HepG2 (cell line): Measurements from ENCODE around the gene POLE3. TPM values are rescaled to one million over a fixed set of nuclear protein-coding genes. Genes with fewer than 3 reads are reported as not detected.
A peak's percentile ranks its signal among the peaks of the same experiment; 100 is the strongest.

ENCODE experiments used
- BRD4 ChIP-seq: sonication (generic); formaldehyde crosslinking; IDR thresholded peaks from 2 replicates; pipeline ENCODE4 v1.4.0; 2020; ENCODE audit warnings: missing genetic modification reagents
- CCAR2 ChIP-seq: fragments of 200-400 bp; formaldehyde crosslinking; optimal IDR thresholded peaks from 2 replicates; pipeline ENCODE3; 2018; ENCODE audit warnings: low read depth, mild to moderate bottlenecking, low read length, moderate library complexity
- DPF2 ChIP-seq: sonication (generic); formaldehyde crosslinking; IDR thresholded peaks from 2 replicates; pipeline ENCODE4 v1.4.0; 2020; ENCODE audit warnings: mild to moderate bottlenecking, low read depth, missing genetic modification reagents, borderline replicate concordance
- E2F1 ChIP-seq: sonication (generic); formaldehyde crosslinking; IDR thresholded peaks from 2 replicates; pipeline ENCODE4 v1.5.0; 2020; ENCODE audit warnings: missing genetic modification reagents
- HNF4A ChIP-seq: sonication (generic); formaldehyde crosslinking; IDR thresholded peaks from 2 replicates; pipeline ENCODE4 v1.4.0; 2020; ENCODE audit warnings: missing genetic modification reagents
- HNRNPUL1 ChIP-seq: fragments of 200-400 bp; formaldehyde crosslinking; IDR thresholded peaks from 2 replicates; pipeline ENCODE4 v1.6.1; 2017; ENCODE audit warnings: low read depth, mild to moderate bottlenecking, low read length, moderate library complexity
- KAT8 ChIP-seq: IDR thresholded peaks from 2 replicates; pipeline ENCODE4 v1.6.1; 2016; ENCODE audit warnings: missing genetic modification reagents, missing compliant biosample characterization
- NCOA1 ChIP-seq: sonication (generic); formaldehyde crosslinking; IDR thresholded peaks from 2 replicates; pipeline ENCODE4 v1.9.0; 2021; ENCODE audit warnings: missing genetic modification reagents
- RFX5 ChIP-seq: IDR thresholded peaks from 2 replicates; pipeline ENCODE4 v1.6.1; 2011; ENCODE audit warnings: low read depth, low read length, improper control_type of control experiment
- STAT6 ChIP-seq: sonication (generic); formaldehyde crosslinking; IDR thresholded peaks from 2 replicates; pipeline ENCODE4 v1.4.0; 2020; ENCODE audit warnings: missing genetic modification reagents, mild to moderate bottlenecking, borderline replicate concordance
- TAF1 ChIP-seq: sonication (generic); formaldehyde crosslinking; IDR thresholded peaks from 2 replicates; pipeline ENCODE4 v1.4.0; 2020; ENCODE audit warnings: missing genetic modification reagents
- THAP8 ChIP-seq: sonication (generic); formaldehyde crosslinking; IDR thresholded peaks from 2 replicates; pipeline ENCODE4 v1.5.1; 2020; ENCODE audit warnings: missing genetic modification reagents, mild to moderate bottlenecking, borderline replicate concordance
- ZNF281 ChIP-seq: sonication (generic); formaldehyde crosslinking; IDR thresholded peaks from 2 replicates; pipeline ENCODE4 v1.4.0; 2020; ENCODE audit warnings: missing genetic modification reagents, borderline replicate concordance
- ZNF543 ChIP-seq: sonication (generic); formaldehyde crosslinking; IDR thresholded peaks from 2 replicates; pipeline ENCODE4 v1.4.0; 2020; ENCODE audit warnings: mild to moderate bottlenecking, missing genetic modification reagents
- ZNF552 ChIP-seq: sonication (generic); formaldehyde crosslinking; IDR thresholded peaks from 2 replicates; pipeline ENCODE4 v1.9.0; 2022; ENCODE audit warnings: missing genetic modification reagents, mild to moderate bottlenecking, borderline replicate concordance
- ZNF710 ChIP-seq: sonication (generic); formaldehyde crosslinking; IDR thresholded peaks from 2 replicates; pipeline ENCODE4 v1.5.0; 2020; ENCODE audit warnings: mild to moderate bottlenecking, missing genetic modification reagents, borderline replicate concordance
- polyA plus RNA-seq, 8 experiments: library from polyadenylated mRNA; depleted of rRNA in 3 of 8; stranded (reverse) in 7 of 8; unstranded in 1 of 8; fragments of >200 nt; fragmentation: Illumina TruSeq in 4 of 8; extraction: Trizol in 4 of 8; gene quantifications; 2 replicates each; pipeline versions ENCODE4 v1.2.1 to v1.2.3, GENCODE V29; 2011 to 2016; ENCODE audit warnings: low read depth in 4 of 8, missing spikeins in 1 of 8, mixed read lengths in 1 of 8; ENCODE audit not compliant: insufficient read depth in 1 of 8
- total RNA-seq, 5 experiments: library from RNA; depleted of rRNA; stranded (reverse); fragments of >200 nt; fragmentation: Illumina TruSeq; extraction: Trizol; gene quantifications; 2 replicates each; pipeline ENCODE4 v1.2.3, GENCODE V29; 2016; ENCODE audit warnings: low read depth in 1 of 5

POLE3 gene
- total and polyA plus RNA-seq, 2 of the 13 experiments (the other 11 are each of a cell fraction or from before 2014, with no cell fraction given): 36.0 to 77.2 TPM

GRCh38 chr9:113454914-113455761 lies 44.7 kb upstream of the POLE3 start (continued):
- TF ChIP-seq ZNF710 (CRISPR knock-in tag): no peak
- TF ChIP-seq DPF2 (CRISPR knock-in tag): no peak
- TF ChIP-seq NCOA1 (CRISPR knock-in tag): no peak
- TF ChIP-seq ZNF281: no peak
- no peak for TF ChIP-seq BRD4 (CRISPR knock-in tag)
- TF ChIP-seq HNRNPUL1: no peak
- TF ChIP-seq THAP8 (CRISPR knock-in tag): no peak
- TF ChIP-seq KAT8 (CRISPR knock-in tag): peak; percentile 19; the same call in 1 of the 2 replicates
- TF ChIP-seq E2F1 (CRISPR knock-in tag): no peak
- peak; percentile 61 for TF ChIP-seq HNF4A (CRISPR knock-in tag)
- no peak for TF ChIP-seq TAF1 (CRISPR knock-in tag)
- no peak for TF ChIP-seq ZNF552 (CRISPR knock-in tag)
- TF ChIP-seq CCAR2: no peak
- 0 out of 2 replicates have a peak, but pooled peaks have one; percentile 40 for TF ChIP-seq STAT6 (CRISPR knock-in tag)
- no peak for TF ChIP-seq ZNF543
- TF ChIP-seq RFX5: no peak
